ENCODE data around the gene ANKRD2.
A peak's percentile ranks its signal among the peaks of the same experiment; 100 is the strongest.

ANKRD2 gene

DNA sequence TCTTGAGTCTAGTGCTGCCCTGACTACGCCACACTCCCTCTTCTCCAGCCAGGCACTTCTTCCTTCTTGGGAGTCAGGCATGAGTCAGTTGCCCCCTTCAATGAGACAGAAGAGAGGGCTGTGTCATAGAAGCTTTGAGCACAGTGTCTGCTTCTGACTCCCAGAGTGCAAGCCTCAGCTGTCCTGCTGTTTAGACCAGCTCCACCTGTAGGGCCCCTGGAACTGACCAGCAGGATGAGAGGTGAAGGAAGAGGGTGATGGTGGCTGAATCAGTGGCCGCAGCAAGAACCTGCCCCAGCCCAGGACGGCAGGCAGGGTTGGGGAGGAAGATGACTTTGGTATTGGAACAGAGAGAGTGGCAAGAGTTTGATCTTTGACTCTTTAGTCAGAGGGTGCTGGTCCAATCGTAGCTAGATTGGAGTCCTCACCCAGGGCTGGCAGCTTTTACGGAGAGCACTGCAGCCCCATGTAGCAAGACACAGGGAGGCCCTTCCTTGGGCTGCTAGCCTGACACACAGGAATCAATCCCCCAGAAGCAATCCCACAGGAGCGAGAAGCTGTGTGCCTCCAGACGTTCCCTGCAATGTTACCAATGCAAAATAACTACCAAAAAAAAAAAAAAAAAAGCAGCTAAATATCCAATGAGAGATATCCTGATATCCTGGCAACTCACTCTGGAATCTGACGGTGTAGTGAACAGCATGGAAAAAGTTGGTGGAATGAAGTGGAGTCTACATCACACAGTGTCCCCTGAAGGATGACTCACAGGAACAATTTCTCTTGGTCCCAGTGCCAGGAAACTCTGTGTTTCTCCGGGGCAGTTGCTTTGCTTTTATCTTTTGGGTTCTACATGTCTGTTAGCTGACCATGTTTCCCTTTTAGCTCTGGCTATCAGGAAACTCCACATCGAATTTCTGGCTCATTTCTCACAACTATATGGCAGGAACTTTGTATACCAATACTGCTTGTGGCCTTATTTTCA, 23.8 kb downstream of the ANKRD2 start:
- DNase-seq (ENCODE audit: low read depth in 2 of 2): no peak

DNA sequence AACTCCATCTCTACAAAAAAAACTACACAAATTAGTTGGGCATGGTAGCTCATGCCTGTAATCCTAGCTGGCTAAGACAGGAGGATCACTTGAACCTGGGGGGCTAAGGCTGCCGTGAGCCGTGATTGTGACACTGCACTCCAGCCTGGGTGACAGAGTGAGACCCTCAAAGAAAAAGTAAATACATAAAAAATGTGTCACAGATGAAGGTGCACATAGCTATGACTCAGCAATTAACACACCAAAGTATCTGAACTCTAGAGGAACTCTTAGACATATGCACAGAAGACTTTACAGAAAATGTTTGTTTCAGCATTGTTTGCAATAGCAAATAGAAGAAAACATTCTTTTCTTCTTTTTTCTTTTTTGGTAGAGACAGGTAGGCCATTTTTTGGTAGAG, 25.2 kb downstream of the ANKRD2 start:
- DNase-seq (ENCODE audit: low read depth in 2 of 2): no peak

DNA sequence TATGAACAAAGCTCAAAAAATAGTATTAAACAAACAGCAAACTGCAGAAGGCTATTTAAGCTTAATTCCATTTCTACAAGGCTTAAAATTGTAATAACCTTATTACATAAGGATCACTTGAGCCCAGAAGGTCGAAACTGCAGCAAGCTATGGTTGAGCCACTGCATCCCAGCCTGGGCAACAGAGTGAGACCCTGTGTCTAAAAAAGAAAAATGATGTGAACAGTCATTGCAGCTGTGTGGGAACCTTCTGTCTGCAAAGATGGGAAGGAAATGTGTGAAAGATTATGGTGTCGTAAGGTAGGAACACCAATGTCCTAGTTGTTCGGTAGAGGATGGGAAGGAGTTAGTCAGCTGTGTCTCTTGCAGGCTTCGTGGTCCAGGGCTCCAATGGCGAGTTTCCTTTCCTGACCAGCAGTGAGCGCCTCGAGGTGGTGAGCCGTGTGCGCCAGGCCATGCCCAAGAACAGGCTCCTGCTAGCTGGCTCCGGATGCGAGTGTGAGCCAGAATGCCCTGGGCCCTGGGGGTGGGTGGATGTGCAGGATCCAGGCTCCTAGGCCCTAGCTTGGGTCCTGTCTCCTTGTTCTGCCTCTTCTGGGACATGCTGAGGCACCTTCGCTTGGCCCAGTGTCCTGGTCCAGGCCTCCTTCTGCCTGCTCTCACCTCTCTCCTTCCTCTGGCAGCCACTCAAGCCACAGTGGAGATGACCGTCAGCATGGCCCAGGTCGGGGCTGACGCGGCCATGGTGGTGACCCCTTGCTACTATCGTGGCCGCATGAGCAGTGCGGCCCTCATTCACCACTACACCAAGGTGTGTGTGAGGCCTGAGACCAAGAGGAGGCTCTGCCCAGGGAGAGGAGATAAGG, 26.1 kb downstream of the ANKRD2 start:
- no peak for DNase-seq (ENCODE audit: low read depth in 2 of 2)

DNA sequence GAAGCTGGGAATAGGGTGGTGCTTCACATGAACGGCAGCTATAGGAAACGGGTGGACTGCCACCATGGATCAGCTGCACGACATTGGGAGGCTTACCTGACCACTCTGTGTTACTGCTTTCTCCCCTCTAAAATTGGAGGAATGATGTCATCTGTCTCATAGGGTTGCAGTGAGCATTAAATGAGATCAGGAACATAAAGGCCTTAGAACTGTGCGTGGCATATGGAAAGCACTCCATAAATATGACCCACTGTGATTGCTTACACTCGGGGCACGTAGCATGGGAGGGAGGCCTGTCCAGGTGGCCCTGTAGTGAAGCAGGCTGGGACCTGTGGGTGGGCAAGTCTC, 26.7 kb downstream of the ANKRD2 start:
- DNase-seq (ENCODE audit: low read depth in 2 of 2): no peak

DNA sequence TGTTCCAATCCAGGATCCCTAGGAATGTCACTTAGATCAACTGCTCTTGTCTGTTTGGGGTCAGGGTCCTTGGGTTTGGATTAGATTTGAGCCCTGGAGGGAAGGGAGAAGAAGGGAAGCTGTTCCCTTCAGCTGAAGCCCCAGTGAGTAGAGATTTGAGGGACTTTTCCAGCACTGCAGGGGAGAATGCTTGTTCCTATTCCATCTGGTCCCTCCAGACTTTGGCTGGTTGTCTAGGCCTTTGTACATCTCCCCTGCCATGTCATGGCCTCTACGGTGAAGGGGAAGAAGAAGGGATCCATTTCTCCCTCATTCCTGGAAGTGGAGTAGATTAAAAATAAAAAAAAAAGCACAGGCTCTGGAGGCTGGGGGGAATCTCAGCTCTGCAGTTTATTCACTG, 28.0 kb downstream of the ANKRD2 start:
- no peak for DNase-seq (ENCODE audit: low read depth in 2 of 2)

DNA sequence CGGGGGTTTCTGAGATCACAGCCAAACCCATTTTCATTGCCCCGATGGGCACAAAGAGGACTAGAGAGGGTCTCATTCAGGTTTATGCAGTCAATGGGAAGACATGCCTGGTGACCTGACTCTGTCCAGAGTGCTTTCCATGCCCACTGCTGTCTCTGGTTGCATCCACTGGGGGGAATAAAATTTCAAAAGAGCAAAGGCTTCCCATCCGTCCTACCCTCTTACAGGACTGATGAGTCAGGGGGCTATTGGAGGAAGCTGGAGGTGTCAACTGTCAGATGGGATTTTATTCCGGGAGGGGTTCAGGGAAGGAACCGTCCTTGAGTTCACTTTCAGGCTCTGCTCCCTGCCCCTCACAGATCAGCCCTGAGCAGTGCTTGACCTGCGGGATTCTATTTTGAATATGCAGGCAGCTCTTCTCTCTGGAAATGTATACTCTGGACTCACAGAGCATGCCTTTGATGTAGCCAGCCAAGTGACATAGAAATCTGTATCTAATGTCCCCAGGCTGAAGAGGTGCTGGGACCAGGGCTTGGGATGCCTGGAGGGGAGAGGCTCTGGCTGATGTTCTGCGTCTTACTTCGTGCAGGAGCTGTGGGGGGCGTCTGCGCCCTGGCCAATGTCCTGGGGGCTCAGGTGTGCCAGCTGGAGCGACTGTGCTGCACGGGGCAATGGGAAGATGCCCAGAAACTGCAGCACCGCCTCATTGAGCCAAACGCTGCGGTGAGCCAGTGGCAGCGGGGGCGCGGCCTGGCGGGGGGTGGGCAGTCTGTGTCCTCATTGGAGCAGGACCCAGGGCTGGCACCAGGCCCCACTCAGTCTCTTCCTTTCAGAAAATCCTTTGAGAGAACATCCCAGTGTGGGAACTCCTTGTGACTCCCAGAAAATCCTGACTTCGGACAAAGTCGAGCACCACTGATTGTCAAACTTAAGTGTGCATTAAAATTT, 29.0 kb downstream of the ANKRD2 start:
- DNase-seq (ENCODE audit: low read depth in 2 of 2): no peak

DNA sequence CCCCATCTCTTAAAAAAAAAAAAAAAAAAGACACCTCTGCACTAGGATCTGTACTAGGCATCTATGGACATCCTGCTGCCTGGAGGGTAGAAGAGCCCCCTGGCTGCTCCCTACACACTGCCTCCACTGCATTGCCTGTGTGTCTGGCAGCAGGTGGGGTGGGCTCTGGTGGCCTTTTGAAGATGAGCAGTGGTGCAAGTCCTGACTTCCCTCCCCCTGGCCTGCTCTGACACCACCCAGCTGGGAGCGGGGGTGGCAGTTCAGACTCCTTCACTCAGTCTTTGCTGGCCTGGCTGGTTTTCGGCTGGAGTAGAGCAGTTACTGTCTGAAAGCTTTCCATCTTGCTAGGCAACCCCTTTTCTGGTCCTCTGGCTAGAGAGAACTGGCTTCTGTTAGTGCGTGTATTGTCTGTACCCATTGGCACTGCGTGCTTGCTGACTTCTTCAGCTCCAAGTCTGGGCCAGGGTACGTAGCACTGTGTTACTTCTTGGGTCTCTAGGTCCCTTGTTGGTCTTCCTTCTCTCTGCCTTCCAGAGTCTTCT, 34.6 kb downstream of the ANKRD2 start:
- DNase-seq (ENCODE audit: low read depth in 2 of 2): no peak

DNA sequence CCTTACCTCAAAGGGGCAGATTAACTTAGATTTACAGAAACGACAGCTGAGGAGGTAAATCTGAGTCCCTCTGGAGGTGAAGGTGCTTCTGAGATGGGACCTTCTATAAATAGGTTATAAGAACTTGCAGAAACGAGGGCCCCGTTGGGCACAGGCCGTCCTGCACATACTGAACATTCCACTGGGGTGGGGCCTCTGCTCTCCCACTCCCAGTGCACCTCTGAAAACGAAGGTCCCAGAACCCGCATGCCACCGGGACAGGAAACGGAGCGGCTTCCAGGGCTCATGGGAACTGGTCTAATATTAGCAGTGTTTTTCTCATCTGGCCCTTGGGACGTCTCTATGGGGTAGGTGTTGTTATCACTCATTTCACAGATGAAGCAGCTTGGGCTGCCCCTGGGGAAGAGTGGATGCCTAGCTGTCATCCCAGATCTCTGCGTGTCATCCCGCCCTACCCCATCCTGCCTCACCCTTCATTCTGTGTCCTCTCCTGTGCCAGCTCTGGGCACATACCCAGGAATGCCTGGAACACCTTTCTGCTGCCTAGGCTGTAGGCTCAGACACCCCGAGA, 36.5 kb downstream of the ANKRD2 start:
- no peak for DNase-seq (ENCODE audit: low read depth in 2 of 2)

DNA sequence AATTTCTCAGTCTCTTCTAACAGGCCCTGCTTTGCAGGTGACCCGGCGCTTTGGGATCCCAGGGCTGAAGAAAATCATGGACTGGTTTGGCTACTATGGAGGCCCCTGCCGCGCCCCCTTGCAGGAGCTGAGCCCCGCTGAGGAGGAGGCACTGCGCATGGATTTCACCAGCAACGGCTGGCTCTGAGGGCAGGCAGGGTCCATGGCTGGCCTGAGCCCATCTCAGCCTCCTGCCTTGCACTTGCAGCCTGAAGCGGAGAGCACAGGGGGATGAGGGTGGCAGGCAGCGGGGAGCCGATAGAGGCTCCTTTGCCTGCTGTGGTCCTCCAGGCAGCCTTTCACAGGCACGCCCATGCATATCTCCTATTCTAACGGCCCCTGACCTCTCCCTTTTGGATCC, 38.9 kb downstream of the ANKRD2 start:
- DNase-seq (ENCODE audit: low read depth in 2 of 2): no peak

DNA sequence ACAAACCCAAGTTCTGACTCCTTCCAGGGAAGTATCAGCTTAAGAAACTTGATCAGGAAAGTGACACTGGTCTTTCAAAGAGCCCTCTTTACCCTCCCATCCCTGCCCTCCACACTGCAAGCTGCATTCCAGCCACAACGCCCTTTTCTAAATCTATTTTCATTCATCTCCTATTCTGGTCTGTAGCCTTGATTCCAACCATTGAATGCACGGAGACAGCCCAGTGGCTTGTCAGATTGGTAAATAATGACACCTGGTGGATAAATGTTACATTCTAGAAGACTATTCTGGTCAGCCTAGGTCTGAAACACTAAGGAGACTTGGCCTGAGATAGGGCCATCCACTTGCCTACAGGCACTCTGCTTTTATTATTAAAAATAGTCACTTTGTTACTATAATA, 39.8 kb downstream of the ANKRD2 start:
- no peak for DNase-seq (ENCODE audit: low read depth in 2 of 2)

DNA sequence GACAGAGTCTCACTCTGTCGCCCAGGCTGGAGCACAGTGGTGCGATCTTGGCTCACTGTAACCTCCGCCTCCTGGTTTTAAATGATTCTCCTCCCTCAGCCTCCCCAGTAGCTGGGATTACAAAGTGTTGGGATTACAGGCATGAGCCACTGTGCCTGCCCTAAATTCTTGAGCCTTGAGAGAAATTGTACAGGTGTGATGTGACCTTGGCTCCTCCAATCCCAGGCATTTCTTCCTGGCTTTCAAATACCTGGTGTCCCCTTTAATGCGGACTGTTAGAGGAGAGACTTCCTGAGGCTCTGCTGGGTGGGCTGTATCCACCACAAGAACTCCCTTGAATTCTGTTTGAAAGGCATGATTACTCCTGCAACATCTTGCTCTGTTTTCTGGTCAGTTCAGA, 45.7 kb downstream of the ANKRD2 start:
- no peak for DNase-seq (ENCODE audit: low read depth in 2 of 2)

DNA sequence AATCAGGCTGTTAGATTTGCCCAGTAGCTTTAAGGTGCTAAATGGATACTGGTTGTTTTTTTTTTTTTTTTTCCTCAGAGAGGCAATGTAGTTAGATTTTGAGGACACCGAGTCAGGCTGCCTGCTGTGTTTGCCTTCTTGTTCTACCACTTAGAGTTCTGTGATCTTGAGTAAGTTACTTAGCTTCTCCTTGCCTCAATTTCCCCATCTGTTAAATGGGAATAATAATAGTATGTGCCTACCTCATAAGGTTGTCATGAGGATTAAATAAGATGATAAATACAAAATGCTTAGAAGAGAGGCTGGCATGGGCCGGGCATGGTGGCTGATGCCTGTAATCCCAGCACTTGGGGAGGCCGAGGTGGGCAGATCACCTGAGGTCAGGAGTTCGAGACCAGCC, 46.2 kb downstream of the ANKRD2 start:
- DNase-seq (ENCODE audit: low read depth in 2 of 2): no peak

DNA sequence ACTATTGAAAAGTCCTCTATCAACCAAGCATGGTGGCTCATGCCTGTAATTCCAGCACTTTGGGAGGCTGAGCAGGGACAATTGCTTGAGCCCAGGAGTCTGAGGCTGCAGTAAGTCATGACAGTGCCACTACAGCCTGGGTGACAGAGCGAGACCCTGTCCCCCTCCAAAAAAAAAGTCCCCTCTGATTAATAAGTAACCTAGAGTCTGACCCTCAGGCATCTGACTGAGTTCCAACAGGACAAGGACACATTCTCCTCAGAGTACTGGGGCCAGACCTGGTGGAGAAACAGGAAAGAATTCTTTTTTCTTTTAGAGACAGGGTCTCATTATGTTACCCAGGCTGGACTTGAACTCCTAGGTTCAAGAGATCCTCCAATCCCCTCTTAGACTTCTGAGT, 50.7 kb downstream of the ANKRD2 start:
- no peak for DNase-seq (ENCODE audit: low read depth in 2 of 2)

DNA sequence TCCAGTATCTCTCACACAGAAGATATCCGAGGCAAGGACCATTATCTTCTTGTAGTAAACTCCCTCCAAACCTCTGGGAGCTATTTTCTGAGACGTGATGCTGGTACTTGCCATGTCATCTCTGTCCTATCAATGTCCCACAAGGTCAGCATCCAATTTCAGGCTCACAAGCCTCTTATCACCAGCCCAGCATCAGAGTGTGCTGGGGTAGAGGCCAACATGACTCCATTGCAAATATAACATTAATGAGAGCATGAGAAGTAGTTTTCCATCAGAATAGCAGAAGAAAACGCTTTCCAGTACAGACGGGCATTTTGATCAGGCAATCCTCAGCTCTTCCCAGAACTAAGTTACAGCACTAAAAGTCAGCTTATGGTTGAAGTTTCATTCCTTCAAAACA, 55.2 kb downstream of the ANKRD2 start:
- DNase-seq (ENCODE audit: low read depth in 2 of 2): no peak

DNA sequence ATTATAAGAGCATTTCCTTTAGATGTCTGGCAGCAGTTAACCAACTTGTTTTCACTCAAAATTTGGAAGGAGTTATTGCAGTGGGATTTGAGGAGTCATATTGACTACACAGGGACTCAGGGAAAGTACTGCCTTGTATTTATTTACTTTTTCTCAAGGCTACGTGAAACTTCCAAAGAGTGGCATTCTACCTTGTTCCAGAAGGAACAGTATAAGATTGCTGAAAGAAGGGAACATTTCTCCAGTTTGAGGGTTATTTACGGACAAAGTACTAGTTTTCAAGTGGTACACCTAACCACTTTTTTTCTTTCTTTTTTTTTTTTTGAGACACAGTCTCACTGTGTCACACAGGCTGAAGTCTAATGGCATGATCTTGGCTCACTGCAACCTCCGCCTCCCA, 55.6 kb downstream of the ANKRD2 start:
- no peak for DNase-seq (ENCODE audit: low read depth in 2 of 2)

DNA sequence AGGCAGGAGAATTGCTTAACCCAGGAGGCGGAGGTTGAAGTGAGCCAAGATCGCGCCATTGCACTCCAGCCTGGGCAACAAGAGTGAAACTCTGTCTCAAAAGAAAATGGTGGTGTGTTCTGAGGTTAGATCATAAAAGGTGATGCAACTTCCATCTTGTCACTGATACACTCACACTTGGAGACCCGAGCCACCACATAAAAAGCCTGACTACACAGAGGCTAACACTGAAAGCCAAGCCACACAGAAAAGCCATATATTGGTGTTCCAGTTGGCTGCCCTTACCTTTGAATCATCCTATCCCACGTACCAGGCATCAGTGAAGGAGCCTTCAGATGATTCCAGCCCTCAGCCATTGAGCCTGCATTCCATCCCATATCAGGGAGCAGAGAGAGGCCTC, 56.7 kb downstream of the ANKRD2 start:
- no peak for DNase-seq (ENCODE audit: low read depth in 2 of 2)

DNA sequence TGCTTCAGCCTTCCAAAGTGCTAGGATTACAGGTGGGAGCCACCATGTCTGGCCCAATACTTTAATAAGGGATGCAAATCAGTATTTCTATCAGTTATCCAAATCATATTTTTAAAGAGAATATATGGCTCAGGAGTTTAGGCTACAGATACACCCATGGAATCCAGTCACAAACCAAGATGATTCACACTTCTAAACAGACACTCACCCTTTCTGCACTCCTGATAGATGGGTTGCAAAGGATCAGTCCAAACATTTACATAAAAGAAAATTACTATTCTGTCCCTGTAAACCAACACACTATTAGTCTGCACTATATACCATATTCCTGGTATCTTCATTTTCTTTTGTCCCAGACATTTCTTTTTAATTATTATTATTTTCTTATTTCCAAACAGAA, 58.5 kb downstream of the ANKRD2 start:
- DNase-seq (ENCODE audit: low read depth in 2 of 2): no peak

DNA sequence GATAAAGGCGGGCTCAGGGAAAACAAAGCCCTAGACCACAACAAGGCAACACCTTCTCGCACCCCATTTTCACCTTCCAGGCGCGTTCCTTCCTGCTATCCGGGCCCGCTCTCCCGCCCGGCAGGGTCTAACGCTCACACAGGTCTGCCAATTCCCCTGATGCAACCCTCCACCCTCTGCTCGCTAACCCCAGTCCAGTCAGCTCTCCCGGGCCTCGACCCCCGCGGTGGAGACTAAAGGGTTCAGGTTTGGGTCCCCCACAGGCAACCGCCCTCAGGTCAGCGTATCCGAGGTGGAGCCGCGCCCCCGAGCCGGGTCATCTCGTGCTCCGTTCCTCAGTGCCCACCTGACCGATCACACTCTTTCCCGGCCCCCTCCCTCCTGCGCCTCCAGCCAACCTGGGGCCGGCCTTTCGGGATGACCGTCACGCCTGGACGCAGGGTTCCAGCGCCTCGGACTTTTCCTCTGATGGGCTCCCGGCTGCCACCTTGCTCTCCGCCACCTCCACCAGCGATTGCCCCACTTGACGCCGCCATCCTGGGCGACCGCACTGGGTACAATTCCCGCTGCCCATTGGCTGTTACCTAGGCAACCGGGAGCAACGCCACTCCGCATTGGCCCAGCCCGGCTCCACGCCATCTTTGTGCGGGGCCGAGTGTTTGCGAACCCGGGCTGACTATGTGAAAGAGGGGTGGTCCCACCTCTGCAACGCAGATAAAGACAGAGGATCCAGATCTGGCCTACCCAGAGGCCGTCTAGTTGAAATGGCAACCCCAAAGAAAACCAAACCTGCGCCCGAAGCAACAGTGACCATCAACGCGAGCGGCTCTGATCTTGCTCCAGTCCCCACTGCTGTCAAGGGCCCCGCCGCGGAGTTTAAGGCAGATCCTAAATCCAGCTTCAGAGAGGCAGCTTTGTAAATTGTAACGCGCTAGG, 60.6 kb downstream of the ANKRD2 start, which contains the start of gene MORN4:
MORN4 (minus strand) TSS at position 552 of the 936 bp plus-strand sequence. CDS start 13,847 bp downstream, outside the sequence.
- peak; percentile 78 to 82 for DNase-seq (ENCODE audit: low read depth in 2 of 2)

Data from stimulated activated CD8-positive, alpha-beta memory T cell treated with anti-CD3 and anti-CD28 coated beads, Interleukin-7, amount 100 ng/mL, for 4 hours (primary cell).